HUES48 (cell line): ENCODE measurements around the gene CSTPP1.

Experiments
- H3K27ac ChIP-seq: one replicate; pipeline ENCODE4 v1.7.0; 2013; ENCODE audit warnings: low read depth, low read length, inconsistent platforms
- H3K27me3 ChIP-seq: 2 replicates; pipeline ENCODE4 v1.6.1; 2013; ENCODE audit warnings: mild to moderate bottlenecking, low read length; ENCODE audit not compliant: control insufficient read depth, insufficient read depth
- H3K36me3 ChIP-seq: 2 replicates; pipeline ENCODE4 v1.6.1; 2013; ENCODE audit warnings: low read length; ENCODE audit not compliant: control insufficient read depth, insufficient read depth
- H3K4me1 ChIP-seq: 2 replicates; pipeline ENCODE4 v1.6.1; 2013; ENCODE audit warnings: mild to moderate bottlenecking, low read length; ENCODE audit not compliant: control insufficient read depth, insufficient read depth
- H3K4me3 ChIP-seq: 2 replicates; pipeline ENCODE4 v1.5.1; 2013; ENCODE audit warnings: mild to moderate bottlenecking, low read depth, low read length
- H3K9ac ChIP-seq: 2 replicates; pipeline ENCODE4 v1.6.1; 2013; ENCODE audit warnings: mild to moderate bottlenecking, low read depth, low read length, moderate library complexity
- H3K9me3 ChIP-seq: 2 replicates; pipeline ENCODE4 v1.6.1; 2013; ENCODE audit warnings: low read length; ENCODE audit not compliant: control insufficient read depth, insufficient read depth

Gene CSTPP1

GRCh38 chr11:47172740-47173336 lies 236.3 kb downstream of the CSTPP1 start:
- Histone ChIP-seq H3K27me3 (no peaks in the 10 kb centered on the region), H3K27ac (no peak overlapping the region), H3K9me3 (no peaks in the 10 kb centered on the region), H3K4me1 (no peaks in the 10 kb centered on the region), H3K4me3 (no peak overlapping the region), H3K9ac (no peak overlapping the region), H3K36me3 (peaks cover 65% of the 10 kb centered on the region)

GRCh38 chr11:47175746-47176327 lies 239.3 kb downstream of the CSTPP1 start:
- H3K36me3 ChIP-seq: peaks cover 67% of the 10 kb centered on the region
- H3K4me3 ChIP-seq: peak overlapping the region; percentile 95
- no peaks in the 10 kb centered on the region for H3K9me3 ChIP-seq
- H3K27ac ChIP-seq: peak overlapping the region; percentile 90
- H3K27me3 ChIP-seq: no peaks in the 10 kb centered on the region
- H3K4me1 ChIP-seq: no peaks in the 10 kb centered on the region
- peak overlapping the region; percentile 97 for H3K9ac ChIP-seq

GRCh38 chr11:47176328-47177228 lies 240.0 kb downstream of the CSTPP1 start, which contains the start of gene ARFGAP2:
Gene ARFGAP2 (minus strand): TSS chr11:47176879. CDS start chr11:47176853, 26 bp downstream.
- Histone ChIP-seq H3K27me3 (no peaks in the 10 kb centered on the region), H3K27ac (peak within 1 kb of the TSS; percentile 90), H3K4me1 (no peaks in the 10 kb centered on the region), H3K36me3 (peaks cover 59% of the 10 kb centered on the region), H3K4me3 (peak within 1 kb of the TSS; percentile 95), H3K9ac (peak within 1 kb of the TSS; percentile 97), H3K9me3 (no peaks in the 10 kb centered on the region)

- Histone ChIP-seq H3K9ac (peak overlapping the region; percentile 20; the same call in 1 of the 2 replicates), H3K27ac (peak overlapping the region; percentile 90), H3K9me3 (no peaks in the 10 kb centered on the region), H3K27me3 (no peaks in the 10 kb centered on the region), H3K36me3 (peaks cover 54% of the 10 kb centered on the region), H3K4me1 (no peaks in the 10 kb centered on the region), H3K4me3 (peak overlapping the region; percentile 95)
Measured at GRCh38 chr11:47177229-47177845, 240.8 kb downstream of the CSTPP1 start.

GRCh38 chr11:47177846-47178245 lies 241.3 kb downstream of the CSTPP1 start:
- Histone ChIP-seq H3K4me3 (no peak overlapping the region), H3K4me1 (no peaks in the 10 kb centered on the region), H3K27ac (peak overlapping the region; percentile 90), H3K9me3 (no peaks in the 10 kb centered on the region), H3K36me3 (peaks cover 53% of the 10 kb centered on the region), H3K27me3 (no peaks in the 10 kb centered on the region), H3K9ac (no peak overlapping the region)

- Histone ChIP-seq H3K36me3 (peaks cover 53% of the 10 kb centered on the region), H3K9me3 (no peaks in the 10 kb centered on the region), H3K4me1 (no peaks in the 10 kb centered on the region), H3K27me3 (no peaks in the 10 kb centered on the region), H3K4me3 (no peak overlapping the region), H3K27ac (no peak overlapping the region), H3K9ac (no peak overlapping the region)
Measured at GRCh38 chr11:47178316-47178715, 241.8 kb downstream of the CSTPP1 start.

- Histone ChIP-seq H3K9me3 (no peaks in the 10 kb centered on the region), H3K27me3 (no peaks in the 10 kb centered on the region), H3K4me3 (no peak overlapping the region), H3K9ac (no peak overlapping the region), H3K27ac (no peak overlapping the region), H3K4me1 (no peaks in the 10 kb centered on the region), H3K36me3 (peaks cover 52% of the 10 kb centered on the region)
Measured at GRCh38 chr11:47178737-47179654, 242.4 kb downstream of the CSTPP1 start.

- Histone ChIP-seq H3K9ac (no peak overlapping the region), H3K4me1 (0 out of 2 replicates have a peak, but pooled peaks cover 6% of the 10 kb centered on the region), H3K36me3 (peaks cover 53% of the 10 kb centered on the region), H3K9me3 (no peaks in the 10 kb centered on the region), H3K27me3 (no peaks in the 10 kb centered on the region), H3K4me3 (no peak overlapping the region), H3K27ac (peak overlapping the region; percentile 7)
Measured at GRCh38 chr11:47179655-47179991, 243.1 kb downstream of the CSTPP1 start.

- Histone ChIP-seq H3K4me3 (no peak overlapping the region), H3K27ac (peak overlapping the region; percentile 7), H3K9ac (no peak overlapping the region), H3K9me3 (no peaks in the 10 kb centered on the region), H3K27me3 (no peaks in the 10 kb centered on the region), H3K4me1 (peaks cover 11% of the 10 kb centered on the region; the same call in 1 of the 2 replicates), H3K36me3 (peaks cover 47% of the 10 kb centered on the region)
Measured at GRCh38 chr11:47180006-47180787, 243.6 kb downstream of the CSTPP1 start.
